HL-60/S4 (cell line): ENCODE measurements around the gene CHST11.
"Not testable (repeated sequence)": the region's sequence is repeated elsewhere in the genome, so short reads cannot be mapped to it uniquely, and the experiment has no call there.

Experiments used
- in situ Hi-C: fragments of 300-500 bp; cut with MboI; formaldehyde crosslinking; loops from 2 replicates; pipeline ENCODE4 v1.14.3; 2022; ENCODE audit warnings: low sequenced_read_pairs

CHST11 gene

GRCh38 chr12:104729610-104730446 lies 273.1 kb downstream of the CHST11 start:
- in situ Hi-C loops, result no loop called here

- in situ Hi-C loops, result no loop called here
These were observed 274.0 kb downstream of the CHST11 start for GRCh38 chr12:104730763-104731162.

GRCh38 chr12:104733717-104734175 lies 277.0 kb downstream of the CHST11 start:
- in situ Hi-C loops, result no loop called here

GRCh38 chr12:104734541-104735095 lies 277.9 kb downstream of the CHST11 start:
- in situ Hi-C loops, result no loop called here

- in situ Hi-C loops, result no loop called here
These were observed 279.1 kb downstream of the CHST11 start for GRCh38 chr12:104735801-104736200.

- in situ Hi-C loops, result no loop called here
These were observed 279.6 kb downstream of the CHST11 start for GRCh38 chr12:104736307-104736706.

- in situ Hi-C loops, result no loop called here
These were observed 280.4 kb downstream of the CHST11 start for GRCh38 chr12:104737113-104737512.

- in situ Hi-C loops, result no loop called here
These were observed 281.1 kb downstream of the CHST11 start for GRCh38 chr12:104737791-104738301.

- in situ Hi-C loops, result no loop called here
These were observed 281.6 kb downstream of the CHST11 start for GRCh38 chr12:104738331-104738730.

- in situ Hi-C loops, result no loop called here
These were observed 282.3 kb downstream of the CHST11 start for GRCh38 chr12:104738776-104739642.

GRCh38 chr12:104740668-104741067 lies 283.9 kb downstream of the CHST11 start:
- in situ Hi-C loops, result no loop called here

- in situ Hi-C loops, result no loop called here
These were observed 284.3 kb downstream of the CHST11 start for GRCh38 chr12:104741077-104741476.

GRCh38 chr12:104741497-104742367 lies 285.0 kb downstream of the CHST11 start:
- in situ Hi-C loops, result no loop called here

- in situ Hi-C loops, result no loop called here
These were observed 285.9 kb downstream of the CHST11 start for GRCh38 chr12:104742551-104743201.

- in situ Hi-C loops, result no loop called here
These were observed 286.4 kb downstream of the CHST11 start for GRCh38 chr12:104743202-104743580.

GRCh38 chr12:104743753-104744548 lies 287.2 kb downstream of the CHST11 start:
- in situ Hi-C loops, result not testable (repeated sequence)

- in situ Hi-C loops, result no loop called here
These were observed 289.8 kb downstream of the CHST11 start for GRCh38 chr12:104746467-104747088.

GRCh38 chr12:104747330-104747729 lies 290.6 kb downstream of the CHST11 start:
- in situ Hi-C loops, result no loop called here

GRCh38 chr12:104747955-104748354 lies 291.2 kb downstream of the CHST11 start:
- in situ Hi-C loops, result no loop called here
